ENCODE data around the gene GALNT4. TPM values are rescaled to one million over a fixed set of nuclear protein-coding genes. Genes with fewer than 3 reads are reported as not detected.

The GALNT4 gene
- 0.43 TPM for polyA plus RNA-seq (2013, experiment 1 of 2)
- 0.60 TPM for polyA plus RNA-seq (2013, experiment 2 of 2)

- Histone ChIP-seq H2BK120ac (ENCODE audit: low read depth, low read length) (peak within 1 kb of the TSS; percentile 74), H4K91ac (ENCODE audit: low read depth, low read length, poor library complexity) (no peak within 1 kb of the TSS), H2BK15ac (ENCODE audit: low read length) (peak within 1 kb of the TSS; percentile 32), H3K9ac (ENCODE audit: low read depth, low read length, poor library complexity) (peak within 1 kb of the TSS; percentile 90), H3K4ac (ENCODE audit: low read length) (peak within 1 kb of the TSS; percentile 28), H2BK5ac (ENCODE audit: low read length) (peak within 1 kb of the TSS; percentile 72), H4K8ac (ENCODE audit: low read depth, low read length) (no peak within 1 kb of the TSS), H3K4me3 (ENCODE audit: low read length in 2 of 2) (peak within 1 kb of the TSS; percentile 78 to 91), H3K27me3 (ENCODE audit: control insufficient read depth in 3 of 3, insufficient read depth in 3 of 3, low read depth in 1 of 3, low read length in 3 of 3) (no peaks in the 10 kb centered on the region), H3K4me1 (ENCODE audit: control insufficient read depth in 2 of 2, insufficient read depth in 1 of 2, low read depth in 1 of 2, low read length in 2 of 2) (peaks cover 0 to 5% of the 10 kb centered on the region in 2 donors), H2AFZ (ENCODE audit: low read length) (peak within 1 kb of the TSS; percentile 99), H2BK12ac (ENCODE audit: low read length) (no peak within 1 kb of the TSS), H2AK5ac (ENCODE audit: low read depth, low read length) (no peak within 1 kb of the TSS), H3K23ac (ENCODE audit: low read depth, low read length, poor library complexity) (peak within 1 kb of the TSS; percentile 87), H3K27ac (replicated peaks; ENCODE audit: low read length) (peak within 1 kb of the TSS; percentile 95), H3K4me2 (ENCODE audit: insufficient read depth, low read length, poor library complexity, severe bottlenecking) (peak within 1 kb of the TSS; percentile 94), H3K36me3 (replicated peaks in 1 of 2; ENCODE audit: control insufficient read depth in 2 of 2, insufficient read depth in 2 of 2, low read length in 2 of 2) (peaks cover 0 to 29% of the 10 kb centered on the region in 2 donors), H3K79me1 (ENCODE audit: low read depth, low read length) (peaks cover 3% of the 10 kb centered on the region), H3K14ac (ENCODE audit: low read length) (no peak within 1 kb of the TSS), H3K9me3 (replicated peaks in 1 of 2; ENCODE audit: control insufficient read depth in 2 of 2, insufficient read depth in 1 of 2, low read depth in 1 of 2, low read length in 2 of 2) (no peaks in the 10 kb centered on the region), H3K18ac (ENCODE audit: low read length) (peak within 1 kb of the TSS; percentile 94)
- DNase-seq (ENCODE audit: low spot score): peak; percentile 78
- no CpG with 5 or more reads among the region's 43 CpGs for WGBS, 2 donors (ENCODE audit: extremely low coverage in 2 of 2, insufficient read length in 2 of 2, insufficient replicate concordance in 1 of 2)
Measured at GRCh38 chr12:89524541-89525304, at the start of gene GALNT4. Gene GALNT4 (minus strand): TSS chr12:89524796. CDS start chr12:89524549, 247 bp downstream.

DNA sequence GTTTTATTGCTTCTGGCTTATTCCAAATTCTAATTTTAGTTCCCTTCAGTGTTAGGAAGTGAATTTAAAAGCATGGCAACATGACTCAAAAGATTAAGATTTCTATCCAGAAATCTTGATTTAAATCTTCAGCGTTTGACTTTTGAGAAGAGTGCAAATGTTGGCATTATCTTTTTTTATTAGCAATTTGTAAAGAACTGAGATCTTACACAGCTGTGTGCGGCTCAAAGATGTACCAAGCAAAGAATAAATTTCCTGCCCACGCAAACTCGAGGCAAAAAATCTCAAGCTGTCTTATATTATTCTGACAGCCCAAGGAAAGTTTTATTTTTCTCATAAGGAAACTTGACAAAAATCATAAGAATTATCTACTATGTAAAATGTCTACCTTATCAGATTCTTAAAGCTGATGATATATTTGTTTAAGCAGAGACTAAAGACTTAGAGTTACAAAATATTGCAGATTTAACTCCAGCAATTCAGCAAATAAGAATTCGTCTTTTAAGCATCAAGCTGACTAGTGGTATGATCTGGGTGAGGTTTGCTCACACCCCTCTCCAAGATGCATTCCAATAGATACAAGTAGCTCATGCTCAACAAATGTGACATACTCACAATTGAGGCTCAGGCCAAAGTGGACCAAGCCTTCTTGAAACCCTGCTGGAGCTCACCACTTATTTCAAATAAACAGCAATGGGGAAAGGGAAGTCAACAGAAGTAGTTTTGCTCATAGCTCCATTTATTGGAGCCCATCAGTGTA is 48.6 kb upstream of the GALNT4 start:
- Histone ChIP-seq H2AFZ (ENCODE audit: low read length) (no peak overlapping the region), H4K8ac (ENCODE audit: low read depth, low read length) (no peak overlapping the region), H3K4ac (ENCODE audit: low read length) (no peak overlapping the region), H3K23ac (ENCODE audit: low read depth, low read length, poor library complexity) (no peak overlapping the region), H3K36me3 (replicated peaks in 1 of 2; ENCODE audit: control insufficient read depth in 2 of 2, insufficient read depth in 2 of 2, low read length in 2 of 2) (no peaks in the 10 kb centered on the region), H3K9ac (ENCODE audit: low read depth, low read length, poor library complexity) (no peak overlapping the region), H3K18ac (ENCODE audit: low read length) (no peak overlapping the region), H3K14ac (ENCODE audit: low read length) (no peak overlapping the region), H2AK5ac (ENCODE audit: low read depth, low read length) (no peak overlapping the region), H3K79me1 (ENCODE audit: low read depth, low read length) (no peaks in the 10 kb centered on the region), H3K27ac (replicated peaks; ENCODE audit: low read length) (no peak overlapping the region), H2BK120ac (ENCODE audit: low read depth, low read length) (no peak overlapping the region), H3K4me1 (ENCODE audit: control insufficient read depth in 2 of 2, insufficient read depth in 1 of 2, low read depth in 1 of 2, low read length in 2 of 2) (peaks cover 0 to 8% of the 10 kb centered on the region in 2 donors), H4K91ac (ENCODE audit: low read depth, low read length, poor library complexity) (no peak overlapping the region), H3K9me3 (replicated peaks in 1 of 2; ENCODE audit: control insufficient read depth in 2 of 2, insufficient read depth in 1 of 2, low read depth in 1 of 2, low read length in 2 of 2) (no peaks in the 10 kb centered on the region), H3K4me3 (ENCODE audit: low read length in 2 of 2) (no peak overlapping the region), H3K4me2 (ENCODE audit: insufficient read depth, low read length, poor library complexity, severe bottlenecking) (no peak overlapping the region), H2BK5ac (ENCODE audit: low read length) (no peak overlapping the region), H3K27me3 (ENCODE audit: control insufficient read depth in 3 of 3, insufficient read depth in 3 of 3, low read depth in 1 of 3, low read length in 3 of 3) (no peaks in the 10 kb centered on the region), H2BK15ac (ENCODE audit: low read length) (no peak overlapping the region), H2BK12ac (ENCODE audit: low read length) (no peak overlapping the region)
- no peak for DNase-seq (ENCODE audit: low spot score)
- WGBS, 2 donors (ENCODE audit: extremely low coverage in 2 of 2, insufficient read length in 2 of 2, insufficient replicate concordance in 1 of 2): no CpG with 5 or more reads among the region's 5 CpGs

- no peak overlapping the region for H3K18ac ChIP-seq (ENCODE audit: low read length)
- H2BK5ac ChIP-seq (ENCODE audit: low read length): no peak overlapping the region
- H3K14ac ChIP-seq (ENCODE audit: low read length): no peak overlapping the region
- no peak overlapping the region for H3K9ac ChIP-seq (ENCODE audit: low read depth, low read length, poor library complexity)
- H3K4me1 ChIP-seq (ENCODE audit: control insufficient read depth in 2 of 2, insufficient read depth in 1 of 2, low read depth in 1 of 2, low read length in 2 of 2): peaks cover 0 to 8% of the 10 kb centered on the region in 2 donors
- H3K36me3 ChIP-seq (replicated peaks in 1 of 2; ENCODE audit: control insufficient read depth in 2 of 2, insufficient read depth in 2 of 2, low read length in 2 of 2): no peaks in the 10 kb centered on the region
- no peak overlapping the region for H3K27ac ChIP-seq (replicated peaks; ENCODE audit: low read length)
- H2BK120ac ChIP-seq (ENCODE audit: low read depth, low read length): no peak overlapping the region
- DNase-seq (ENCODE audit: low spot score): no peak
- no peaks in the 10 kb centered on the region for H3K9me3 ChIP-seq (replicated peaks in 1 of 2; ENCODE audit: control insufficient read depth in 2 of 2, insufficient read depth in 1 of 2, low read depth in 1 of 2, low read length in 2 of 2)
- no peak overlapping the region for H3K4ac ChIP-seq (ENCODE audit: low read length)
- no peaks in the 10 kb centered on the region for H3K79me1 ChIP-seq (ENCODE audit: low read depth, low read length)
- H2BK12ac ChIP-seq (ENCODE audit: low read length): no peak overlapping the region
- no peaks in the 10 kb centered on the region for H3K27me3 ChIP-seq (ENCODE audit: control insufficient read depth in 3 of 3, insufficient read depth in 3 of 3, low read depth in 1 of 3, low read length in 3 of 3)
- H2AK5ac ChIP-seq (ENCODE audit: low read depth, low read length): no peak overlapping the region
- no peak overlapping the region for H3K4me2 ChIP-seq (ENCODE audit: insufficient read depth, low read length, poor library complexity, severe bottlenecking)
- no peak overlapping the region for H4K8ac ChIP-seq (ENCODE audit: low read depth, low read length)
- H2AFZ ChIP-seq (ENCODE audit: low read length): no peak overlapping the region
- no peak overlapping the region for H3K4me3 ChIP-seq (ENCODE audit: low read length in 2 of 2)
- no peak overlapping the region for H2BK15ac ChIP-seq (ENCODE audit: low read length)
- H3K23ac ChIP-seq (ENCODE audit: low read depth, low read length, poor library complexity): no peak overlapping the region
- no peak overlapping the region for H4K91ac ChIP-seq (ENCODE audit: low read depth, low read length, poor library complexity)
- WGBS, 2 donors (ENCODE audit: extremely low coverage in 2 of 2, insufficient read length in 2 of 2, insufficient replicate concordance in 1 of 2): no CpG with 5 or more reads among the region's 4 CpGs
Measured at GRCh38 chr12:89571491-89572195, 47.0 kb upstream of the GALNT4 start.

All from neuronal stem cell (in vitro differentiated cells).